GM06990 (cell line): Measurements from ENCODE around the gene PGPEP1.
"Not testable (repeated sequence)": the region's sequence is repeated elsewhere in the genome, so short reads cannot be mapped to it uniquely, and the experiment has no call there.

Experiments
- DNase-seq: peaks from one replicate; pipeline ENCODE4 v3.0.0-alpha.2; 2011; ENCODE audit not compliant: insufficient read length; ENCODE audit errors: extremely low read depth
- H3K27me3 ChIP-seq: replicated peaks from 2 replicates; pipeline ENCODE4 v1.6.0; 2011; ENCODE audit warnings: low read length; ENCODE audit not compliant: control insufficient read depth, insufficient read depth
- H3K36me3 ChIP-seq: 2 replicates; pipeline ENCODE4 v1.5.1; 2011; ENCODE audit warnings: low read length; ENCODE audit not compliant: control insufficient read depth, insufficient read depth
- H3K4me3 ChIP-seq: replicated peaks from 2 replicates; pipeline ENCODE4 v1.5.1; 2011; ENCODE audit warnings: low read depth, mild to moderate bottlenecking, control low read depth, low read length
- TF ChIP-seq, protein P1 (sequence below): IDR thresholded peaks from 2 replicates; pipeline ENCODE4 v1.5.1; 2011; ENCODE audit warnings: low read length, control low read depth, mild to moderate bottlenecking, inconsistent platforms; ENCODE audit not compliant: insufficient read depth, poor library complexity, severe bottlenecking

The PGPEP1 gene

DNA sequence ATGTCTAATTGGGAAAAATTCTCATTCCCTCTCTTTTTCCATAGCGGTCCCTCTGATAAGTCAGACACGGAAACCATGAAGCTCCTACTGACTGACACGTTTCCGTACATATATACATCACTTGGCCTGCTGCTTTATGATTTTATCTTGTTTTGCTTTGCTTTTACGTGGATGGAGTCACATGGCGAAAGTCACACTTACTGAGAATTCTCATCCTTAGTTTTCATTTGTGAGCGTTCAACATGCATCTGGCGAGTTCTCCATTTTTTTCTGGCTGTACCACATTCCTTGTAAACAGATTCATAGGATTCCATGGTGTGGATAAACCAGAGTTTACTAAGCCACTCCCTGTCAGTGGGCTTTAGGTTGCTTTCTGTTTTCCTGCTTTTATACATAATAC, 21.2 kb downstream of the PGPEP1 start:
- no peak for DNase-seq
- Histone ChIP-seq H3K27me3 (no peaks in the 10 kb centered on the region), H3K36me3 (peaks cover 22% of the 10 kb centered on the region), H3K4me3 (no peak overlapping the region)
- TF ChIP-seq, protein P1, sequence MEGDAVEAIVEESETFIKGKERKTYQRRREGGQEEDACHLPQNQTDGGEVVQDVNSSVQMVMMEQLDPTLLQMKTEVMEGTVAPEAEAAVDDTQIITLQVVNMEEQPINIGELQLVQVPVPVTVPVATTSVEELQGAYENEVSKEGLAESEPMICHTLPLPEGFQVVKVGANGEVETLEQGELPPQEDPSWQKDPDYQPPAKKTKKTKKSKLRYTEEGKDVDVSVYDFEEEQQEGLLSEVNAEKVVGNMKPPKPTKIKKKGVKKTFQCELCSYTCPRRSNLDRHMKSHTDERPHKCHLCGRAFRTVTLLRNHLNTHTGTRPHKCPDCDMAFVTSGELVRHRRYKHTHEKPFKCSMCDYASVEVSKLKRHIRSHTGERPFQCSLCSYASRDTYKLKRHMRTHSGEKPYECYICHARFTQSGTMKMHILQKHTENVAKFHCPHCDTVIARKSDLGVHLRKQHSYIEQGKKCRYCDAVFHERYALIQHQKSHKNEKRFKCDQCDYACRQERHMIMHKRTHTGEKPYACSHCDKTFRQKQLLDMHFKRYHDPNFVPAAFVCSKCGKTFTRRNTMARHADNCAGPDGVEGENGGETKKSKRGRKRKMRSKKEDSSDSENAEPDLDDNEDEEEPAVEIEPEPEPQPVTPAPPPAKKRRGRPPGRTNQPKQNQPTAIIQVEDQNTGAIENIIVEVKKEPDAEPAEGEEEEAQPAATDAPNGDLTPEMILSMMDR: no peak

DNA sequence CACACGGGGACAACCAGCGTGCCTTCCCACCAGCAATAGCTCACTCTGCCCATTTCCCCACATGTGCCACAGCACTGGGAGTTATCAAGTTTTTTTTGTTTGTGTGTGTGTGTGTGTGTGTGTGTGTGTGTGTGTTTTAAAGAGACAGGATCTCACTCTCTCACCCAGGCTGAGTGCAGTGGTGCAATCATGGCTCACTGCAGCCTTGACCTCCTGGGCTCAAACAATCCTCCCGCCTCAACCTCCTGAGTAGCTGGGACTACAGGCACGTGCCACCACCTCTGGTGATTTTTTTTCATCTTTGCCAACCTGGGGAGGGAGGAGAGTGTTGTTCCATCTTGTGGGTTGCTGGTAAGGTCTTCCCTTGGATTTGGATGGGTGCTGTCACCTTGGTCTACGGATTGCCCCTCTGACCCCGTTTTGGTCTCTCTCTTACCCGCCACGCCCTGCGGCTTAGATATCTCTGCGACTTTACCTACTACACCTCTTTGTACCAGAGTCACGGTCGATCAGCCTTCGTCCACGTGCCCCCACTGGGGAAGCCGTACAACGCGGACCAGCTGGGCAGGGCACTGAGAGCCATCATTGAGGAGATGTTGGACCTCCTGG, 22.6 kb downstream of the PGPEP1 start:
- no peak for DNase-seq
- Histone ChIP-seq H3K4me3 (no peak overlapping the region), H3K27me3 (no peaks in the 10 kb centered on the region), H3K36me3 (peaks cover 13% of the 10 kb centered on the region)
- TF ChIP-seq, protein P1: no peak

DNA sequence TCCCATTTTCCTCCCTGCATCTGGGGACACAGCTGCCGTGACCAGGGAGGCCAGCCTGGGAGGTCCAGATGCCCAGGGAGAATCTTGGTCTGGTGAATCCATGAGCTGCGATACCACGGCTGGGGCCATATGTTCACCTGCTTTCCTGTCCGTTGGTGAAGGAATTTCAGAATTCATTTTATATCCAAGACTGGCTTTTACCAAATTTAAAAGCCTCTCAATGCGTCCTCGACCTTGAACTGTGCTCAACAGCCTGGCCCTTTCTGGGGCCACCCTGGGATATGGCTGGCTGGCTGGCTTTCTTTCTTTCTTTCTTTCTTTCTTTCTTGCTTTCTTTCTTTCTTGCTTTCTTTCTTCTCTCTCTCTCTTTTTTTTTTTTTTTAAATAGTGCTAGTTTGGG, 23.4 kb downstream of the PGPEP1 start:
- Histone ChIP-seq H3K36me3 (peaks cover 13% of the 10 kb centered on the region), H3K4me3 (no peak overlapping the region), H3K27me3 (no peaks in the 10 kb centered on the region)
- DNase-seq: no peak
- TF ChIP-seq, protein P1: no peak

DNA sequence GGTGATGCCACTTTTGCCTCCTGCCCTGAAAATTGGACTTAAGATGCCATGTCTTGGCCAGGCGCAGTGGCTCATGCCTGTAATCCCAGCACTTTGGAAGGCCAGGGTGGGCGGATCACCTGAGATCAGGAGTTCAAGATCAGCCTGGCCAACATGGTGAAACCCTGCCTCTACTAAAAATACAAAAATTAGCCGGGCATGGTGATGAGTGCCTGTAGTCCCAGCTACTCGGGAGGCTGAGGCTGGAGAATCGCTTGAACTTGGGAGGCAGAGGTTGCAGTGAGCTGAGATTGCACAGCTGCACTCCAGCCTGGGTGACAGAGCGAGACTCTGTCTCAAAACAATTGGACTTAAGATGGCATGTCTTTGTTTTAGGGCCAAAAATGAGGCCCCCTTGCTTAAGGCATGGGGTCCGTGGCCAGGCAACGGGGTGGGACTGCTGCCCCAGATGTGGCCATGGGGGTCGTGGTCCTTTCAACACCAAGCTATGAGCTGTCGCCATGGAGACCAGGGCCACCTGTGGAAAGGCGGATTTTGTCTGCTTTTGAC, 24.0 kb downstream of the PGPEP1 start:
- not testable (repeated sequence) for DNase-seq, H3K4me3 ChIP-seq, H3K27me3 ChIP-seq
- H3K36me3 ChIP-seq: peaks cover 11% of the 10 kb centered on the region

DNA sequence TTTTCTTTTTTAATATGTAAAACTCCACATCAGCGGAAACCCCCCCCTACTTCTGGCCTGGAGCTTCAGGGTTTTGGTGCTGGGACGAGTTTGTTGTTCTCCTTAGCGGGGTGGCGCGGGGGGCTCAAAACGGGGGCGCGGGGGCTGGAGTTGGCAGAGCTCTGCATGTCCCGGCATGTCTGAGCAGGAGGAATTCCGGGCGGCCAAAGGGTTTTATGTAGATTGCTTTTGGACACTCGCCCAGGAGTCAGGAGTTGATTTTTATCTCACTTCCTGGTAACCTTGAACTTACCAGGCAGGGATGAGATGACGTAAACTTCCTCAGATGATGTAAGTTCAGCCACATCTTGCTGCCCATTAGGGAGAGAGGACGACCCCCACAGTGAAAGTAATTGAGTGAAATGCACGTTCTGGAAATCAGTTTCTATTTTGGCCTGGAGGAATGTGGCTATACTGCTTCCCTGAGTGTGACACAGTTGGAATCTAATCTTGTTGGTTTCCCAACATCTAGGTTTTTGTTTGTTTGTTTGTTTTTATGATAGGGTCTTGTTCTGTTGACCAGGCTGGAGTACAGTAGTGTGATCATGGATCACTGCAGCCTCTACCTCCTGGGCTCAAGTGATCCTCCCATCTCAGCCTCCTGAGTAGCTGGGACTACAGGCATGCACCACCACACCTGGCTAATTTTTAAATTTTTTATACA, 24.6 kb downstream of the PGPEP1 start:
- TF ChIP-seq, protein P1: no peak
- Histone ChIP-seq H3K27me3 (no peaks in the 10 kb centered on the region), H3K36me3 (peaks cover 8% of the 10 kb centered on the region), H3K4me3 (no peak overlapping the region)
- DNase-seq: no peak

DNA sequence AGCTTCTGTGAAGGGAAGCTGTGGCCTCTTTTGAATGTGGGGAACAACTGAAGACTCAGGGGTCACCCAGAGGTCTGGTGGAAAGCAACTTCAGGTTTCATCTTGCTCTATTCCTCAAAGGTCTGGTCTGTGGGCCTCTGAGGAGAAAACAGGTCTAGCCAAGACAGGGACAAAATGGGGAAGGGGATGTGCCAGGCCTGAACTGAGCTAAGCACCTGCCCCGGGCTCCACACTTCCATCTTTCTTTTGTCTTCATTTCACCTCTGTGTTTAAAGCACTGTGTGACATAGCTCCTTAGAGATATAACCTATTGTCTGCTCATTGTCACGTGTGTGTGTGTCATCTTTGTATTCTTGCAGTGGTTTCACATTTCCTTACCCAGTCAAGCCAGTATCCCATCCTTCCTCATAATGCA, 25.6 kb downstream of the PGPEP1 start:
- Histone ChIP-seq H3K36me3 (peaks cover 8% of the 10 kb centered on the region), H3K27me3 (no peaks in the 10 kb centered on the region), H3K4me3 (no peak overlapping the region)
- TF ChIP-seq, protein P1: no peak
- no peak for DNase-seq
